SK-N-SH (cell line): ENCODE results near the gene MMAB.

Experiments
- RAD21 ChIP-seq: IDR thresholded peaks from 2 replicates; pipeline ENCODE4 v1.6.1; 2012; ENCODE audit warnings: mild to moderate bottlenecking, low read length
- REST ChIP-seq: IDR thresholded peaks from 2 replicates; pipeline ENCODE4 v1.6.1; 2012; ENCODE audit warnings: mild to moderate bottlenecking, low read depth, low read length, moderate library complexity
- SMC3 ChIP-seq: IDR thresholded peaks from 2 replicates; pipeline ENCODE4 v1.6.1; 2012; ENCODE audit warnings: low read depth, low read length, improper control_type of control experiment
- TCF12 ChIP-seq: IDR thresholded peaks from 2 replicates; pipeline ENCODE4 v1.4.0; 2012
- TF ChIP-seq, protein P1 (sequence below): fragments of 200-600 bp; sonication (generic); IDR thresholded peaks from 2 replicates; pipeline ENCODE4 v1.6.1; 2017; ENCODE audit warnings: antibody characterized with exemption, mild to moderate bottlenecking, moderate library complexity
- TF ChIP-seq, protein P2 (sequence below): IDR thresholded peaks from 2 replicates; pipeline ENCODE4 v1.4.0; 2012; ENCODE audit warnings: low read depth

DNA sequence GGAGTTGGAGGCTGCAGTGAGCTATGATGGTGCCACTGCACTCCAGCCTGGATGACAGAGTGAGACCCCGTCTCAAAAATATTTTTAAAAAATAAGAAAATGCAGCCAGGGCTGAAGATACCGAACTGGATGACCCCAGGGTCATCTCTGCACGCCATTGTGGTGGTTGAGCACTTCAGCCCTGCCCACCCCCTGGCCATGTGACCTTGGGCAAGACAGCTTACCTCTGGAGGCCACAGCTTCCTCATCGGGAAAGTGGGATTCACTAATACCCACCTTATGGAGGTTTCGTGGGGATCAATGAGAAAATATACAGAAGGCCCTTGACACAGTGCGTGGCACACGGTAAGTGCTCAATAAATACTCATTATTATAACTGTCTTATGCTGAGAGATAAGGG is 25.8 kb upstream of the MMAB start:
- no peak for TF ChIP-seq TCF12
- TF ChIP-seq, protein P1, sequence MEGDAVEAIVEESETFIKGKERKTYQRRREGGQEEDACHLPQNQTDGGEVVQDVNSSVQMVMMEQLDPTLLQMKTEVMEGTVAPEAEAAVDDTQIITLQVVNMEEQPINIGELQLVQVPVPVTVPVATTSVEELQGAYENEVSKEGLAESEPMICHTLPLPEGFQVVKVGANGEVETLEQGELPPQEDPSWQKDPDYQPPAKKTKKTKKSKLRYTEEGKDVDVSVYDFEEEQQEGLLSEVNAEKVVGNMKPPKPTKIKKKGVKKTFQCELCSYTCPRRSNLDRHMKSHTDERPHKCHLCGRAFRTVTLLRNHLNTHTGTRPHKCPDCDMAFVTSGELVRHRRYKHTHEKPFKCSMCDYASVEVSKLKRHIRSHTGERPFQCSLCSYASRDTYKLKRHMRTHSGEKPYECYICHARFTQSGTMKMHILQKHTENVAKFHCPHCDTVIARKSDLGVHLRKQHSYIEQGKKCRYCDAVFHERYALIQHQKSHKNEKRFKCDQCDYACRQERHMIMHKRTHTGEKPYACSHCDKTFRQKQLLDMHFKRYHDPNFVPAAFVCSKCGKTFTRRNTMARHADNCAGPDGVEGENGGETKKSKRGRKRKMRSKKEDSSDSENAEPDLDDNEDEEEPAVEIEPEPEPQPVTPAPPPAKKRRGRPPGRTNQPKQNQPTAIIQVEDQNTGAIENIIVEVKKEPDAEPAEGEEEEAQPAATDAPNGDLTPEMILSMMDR: no peak
- no peak for TF ChIP-seq REST
- TF ChIP-seq, protein P2, sequence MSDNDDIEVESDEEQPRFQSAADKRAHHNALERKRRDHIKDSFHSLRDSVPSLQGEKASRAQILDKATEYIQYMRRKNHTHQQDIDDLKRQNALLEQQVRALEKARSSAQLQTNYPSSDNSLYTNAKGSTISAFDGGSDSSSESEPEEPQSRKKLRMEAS: no peak
- TF ChIP-seq RAD21: no peak
- no peak for TF ChIP-seq SMC3
